HG03025 (cell line): Measurements from ENCODE around the gene MRPL34.
"Not testable (repeated sequence)": the region's sequence is repeated elsewhere in the genome, so short reads cannot be mapped to it uniquely, and the experiment has no call there.

Experiments used
- ATAC-seq: cut with Tn5 transposase; IDR thresholded peaks from one replicate; pipeline ENCODE4 v1.9.1; 2021; ENCODE audit warnings: mild to moderate bottlenecking, moderate library complexity; ENCODE audit not compliant: unreplicated experiment, low FRiP score

The MRPL34 gene

GRCh38 chr19:17305517-17306284, at the start of gene MRPL34:
Gene MRPL34, plus strand, starts transcription at chr19:17305872. Its CDS starts 21 bp downstream, at chr19:17305893.
- peak; percentile 54 for ATAC-seq

GRCh38 chr19:17256130-17256529, 49.5 kb upstream of the MRPL34 start:
- ATAC-seq = no peak

DNA sequence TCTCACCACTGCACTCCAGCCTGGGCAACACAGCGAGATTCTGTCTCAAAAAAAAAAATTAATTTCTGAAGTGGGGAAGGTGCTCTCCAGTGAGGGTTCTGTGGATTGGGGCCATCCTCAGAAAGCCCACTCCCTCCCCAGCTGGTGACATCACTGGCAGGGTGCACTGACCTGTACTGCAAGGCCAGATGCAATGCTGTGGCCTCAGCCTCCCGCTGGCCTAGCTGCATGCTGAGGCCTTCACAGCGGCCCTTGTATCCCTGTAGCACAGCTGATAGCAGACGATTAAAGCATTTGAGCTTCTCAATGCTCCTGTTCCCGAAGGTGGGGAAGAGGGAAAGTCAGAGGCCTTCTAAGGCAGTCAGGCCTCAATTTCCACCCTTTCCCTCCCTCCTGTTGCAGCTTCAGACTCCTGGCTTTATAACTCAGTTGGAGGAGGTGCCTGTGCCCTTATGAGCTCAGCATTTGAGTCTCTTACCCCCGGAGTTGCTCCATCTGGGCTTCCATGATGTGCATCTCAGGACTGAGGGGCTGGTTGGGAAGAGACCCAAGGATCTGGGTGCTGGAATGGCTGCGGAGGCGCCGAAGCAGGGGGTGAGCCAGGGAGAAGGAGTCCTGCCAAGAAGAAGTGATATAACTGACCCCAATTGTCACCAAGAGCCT, 46.4 kb upstream of the MRPL34 start:
- no peak for ATAC-seq

GRCh38 chr19:17259934-17260333, 45.7 kb upstream of the MRPL34 start:
- no peak for ATAC-seq

DNA sequence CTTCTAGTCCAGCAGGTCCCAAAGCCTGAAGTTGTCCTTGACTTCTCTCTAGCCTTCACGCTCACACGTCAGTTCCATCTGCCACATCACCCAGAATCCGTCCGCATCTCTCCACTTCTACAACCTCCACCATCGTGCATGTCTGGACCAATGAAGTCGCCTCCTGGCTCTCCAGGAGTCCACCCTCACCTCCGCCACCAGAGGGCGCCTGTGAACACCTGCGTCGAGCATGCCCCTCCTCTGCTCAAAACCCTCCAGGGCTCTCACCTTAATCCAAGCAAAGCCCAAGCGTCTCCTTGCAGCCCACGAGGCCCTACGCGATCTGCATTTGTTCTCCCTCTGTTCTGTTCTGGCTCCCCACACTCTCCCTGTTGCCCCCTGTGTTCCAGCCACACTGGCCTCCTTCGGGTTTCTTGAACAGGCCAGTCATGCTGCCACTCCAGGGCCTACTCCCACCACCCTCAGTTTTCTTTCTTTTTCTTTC, 44.8 kb upstream of the MRPL34 start:
- ATAC-seq = no peak

DNA sequence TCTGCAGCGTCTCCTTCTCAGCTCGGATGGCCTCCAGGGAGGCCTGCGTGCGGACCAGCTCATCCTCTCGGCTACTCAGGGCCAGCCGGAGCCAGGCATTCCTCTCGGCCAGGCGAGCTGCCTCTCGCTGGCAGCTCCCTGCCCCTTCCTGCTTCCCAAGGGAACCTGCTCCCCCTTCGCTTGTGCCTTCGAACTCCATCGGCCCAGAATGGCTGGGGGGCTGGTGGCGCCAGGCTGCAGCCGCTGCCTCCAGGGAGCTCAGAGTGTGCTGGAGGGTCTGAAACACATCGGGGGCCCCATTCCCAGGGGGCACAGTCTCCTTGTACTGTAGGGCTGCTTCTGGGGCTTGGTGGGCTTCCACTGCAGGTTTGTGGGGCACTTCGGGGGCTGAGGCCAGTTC, 43.1 kb upstream of the MRPL34 start:
- ATAC-seq = no peak

DNA sequence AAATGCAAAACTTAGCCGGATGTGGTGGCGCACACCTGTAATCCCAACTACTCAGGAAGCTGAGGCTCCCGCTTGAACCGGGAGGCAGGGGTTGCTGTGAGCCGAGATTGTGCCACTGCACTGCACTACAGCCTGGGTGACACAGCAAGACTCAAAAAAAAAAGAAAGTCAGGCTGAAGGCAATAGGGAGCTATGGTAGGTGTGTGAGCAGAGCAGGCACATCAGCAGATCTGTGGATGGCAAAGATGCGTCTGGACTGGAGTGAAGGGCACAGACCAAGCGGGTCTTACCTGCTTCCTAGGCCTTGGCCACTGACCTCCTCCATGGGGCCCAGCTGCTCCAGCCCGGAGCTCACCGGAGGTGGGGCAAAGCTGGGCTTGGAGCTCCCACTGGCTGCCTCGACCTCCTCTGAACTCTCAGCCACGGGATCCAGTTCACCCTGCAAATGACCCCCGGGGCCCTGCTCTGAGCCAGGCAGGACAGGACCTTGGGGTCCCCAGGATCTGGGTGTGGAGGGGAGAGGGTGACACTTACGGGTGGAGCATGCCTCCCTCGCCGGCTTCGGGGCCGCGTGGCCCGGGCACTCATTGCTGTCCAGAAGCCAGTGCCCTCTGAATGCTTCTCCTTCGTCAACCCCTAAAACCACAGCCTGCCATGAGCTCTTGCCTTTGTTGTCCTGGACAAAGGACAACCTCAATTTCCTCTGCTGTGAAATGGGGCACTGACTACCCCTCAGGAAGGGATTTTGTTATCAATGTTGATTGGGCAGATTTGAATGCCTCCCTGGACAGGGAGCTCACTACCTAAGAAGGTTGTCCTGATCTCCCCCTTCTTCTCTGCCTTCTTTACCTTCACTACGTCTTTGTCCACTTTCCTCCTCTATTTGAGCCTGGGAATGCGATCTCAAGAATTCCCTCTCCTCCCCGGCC, 41.7 kb upstream of the MRPL34 start:
- no peak for ATAC-seq

- ATAC-seq = no peak
Observed at GRCh38 chr19:17264641-17264979, 41.1 kb upstream of the MRPL34 start, which contains the start of gene USHBP1. Gene USHBP1, minus strand, starts transcription at chr19:17264745. Its CDS starts 446 bp downstream, at chr19:17264299.

DNA sequence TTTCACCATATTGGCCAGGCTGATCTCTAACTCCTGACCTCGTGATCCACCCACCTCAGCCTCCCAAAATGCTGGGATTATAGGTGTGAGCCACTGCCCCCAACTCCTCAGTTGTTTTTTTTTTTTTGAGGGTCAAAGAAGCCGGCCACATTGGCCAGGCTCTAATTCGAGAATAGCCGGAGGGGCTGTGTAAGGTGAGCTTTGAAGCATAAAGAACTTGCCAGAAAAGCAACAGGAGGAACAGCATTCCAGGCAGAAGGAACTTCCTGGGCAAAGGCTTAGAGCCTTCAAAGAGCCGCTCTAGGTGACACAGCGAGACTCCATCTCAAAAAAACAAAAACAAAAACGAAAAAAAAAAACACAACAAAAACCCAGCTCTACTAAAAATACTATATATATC, 39.6 kb upstream of the MRPL34 start:
- ATAC-seq = no peak

DNA sequence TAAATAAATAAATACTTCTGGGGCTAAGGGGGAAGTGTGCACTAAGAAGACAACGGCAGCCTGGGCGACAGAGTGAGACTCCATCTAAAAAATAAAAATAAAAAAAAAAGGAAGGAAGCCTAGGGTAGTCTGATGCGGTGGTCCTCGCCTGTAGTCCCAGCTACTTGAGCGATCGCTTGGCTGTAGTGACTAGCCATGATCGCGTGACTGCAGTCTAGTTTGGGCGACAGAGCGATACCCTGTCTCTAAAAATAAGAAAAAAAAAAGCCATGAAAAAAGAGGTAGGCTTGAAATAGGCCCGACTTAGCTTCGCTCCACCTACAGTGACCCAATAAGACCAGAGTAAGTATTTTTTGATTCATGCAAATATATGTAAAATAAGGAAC, 39.1 kb upstream of the MRPL34 start:
- no peak for ATAC-seq

GRCh38 chr19:17266975-17267788, 38.5 kb upstream of the MRPL34 start, which contains the start of gene BABAM1:
Gene BABAM1, plus strand, starts transcription at chr19:17267443. Its CDS starts 1,364 bp downstream, at chr19:17268807.
- ATAC-seq = peak; percentile 89

- no peak for ATAC-seq
Observed at GRCh38 chr19:17268754-17269153, 36.9 kb upstream of the MRPL34 start.

GRCh38 chr19:17274892-17275291, 30.8 kb upstream of the MRPL34 start:
- not testable (repeated sequence) for ATAC-seq

DNA sequence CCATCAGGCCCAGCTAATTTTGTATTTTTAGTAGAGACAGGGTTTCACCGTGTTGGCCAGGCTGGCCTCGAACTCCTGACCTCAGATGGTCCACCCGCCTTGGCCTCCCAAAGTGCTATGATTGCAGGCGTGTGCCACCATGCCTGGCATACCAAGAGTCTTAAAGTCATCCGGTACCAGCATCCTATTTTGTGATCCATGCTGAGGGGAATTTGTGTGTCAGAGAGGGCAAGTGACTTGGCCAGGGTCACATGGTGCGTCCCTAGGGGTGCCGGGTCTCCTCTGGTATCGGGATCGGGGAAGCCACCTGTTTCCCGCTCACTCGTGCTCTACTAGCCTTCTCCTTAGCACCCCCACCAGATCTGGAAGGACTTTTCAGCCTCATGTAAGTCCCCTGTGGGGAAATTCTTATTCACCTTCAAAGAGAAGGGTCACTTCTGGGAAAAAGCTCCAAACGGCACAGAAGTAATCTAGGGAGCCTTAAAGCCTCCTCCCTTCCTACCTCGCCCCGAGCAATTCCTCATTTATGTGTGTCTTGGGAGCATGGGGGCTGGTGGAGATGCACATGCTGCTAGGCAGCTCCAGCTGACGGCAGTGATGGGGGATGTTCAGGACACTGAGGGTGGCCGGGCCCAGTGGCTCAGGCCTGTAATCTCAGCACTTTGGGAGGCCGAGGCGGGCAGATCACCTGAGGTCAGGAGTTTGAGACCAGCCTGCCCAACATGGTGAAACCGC, 30.1 kb upstream of the MRPL34 start:
- no peak for ATAC-seq

DNA sequence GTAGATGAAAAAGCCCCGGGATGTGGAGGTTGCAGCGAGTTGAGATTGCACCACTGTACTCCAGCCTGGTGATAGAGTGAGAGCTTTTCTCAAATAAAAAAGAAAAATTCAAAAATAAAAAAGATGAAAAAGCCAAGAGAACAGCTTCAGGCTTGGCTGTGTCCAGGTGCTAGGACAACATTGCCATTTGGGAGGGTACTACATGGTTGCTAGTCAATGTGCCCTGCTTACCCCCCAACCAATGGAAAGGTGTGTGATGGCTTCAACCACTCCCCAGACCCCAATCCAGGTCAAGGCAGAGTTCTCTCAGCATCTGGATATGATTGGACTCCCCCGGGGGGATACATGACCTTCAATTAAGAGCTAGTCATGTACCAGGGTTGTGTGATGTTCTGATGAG, 26.2 kb upstream of the MRPL34 start:
- ATAC-seq = no peak

DNA sequence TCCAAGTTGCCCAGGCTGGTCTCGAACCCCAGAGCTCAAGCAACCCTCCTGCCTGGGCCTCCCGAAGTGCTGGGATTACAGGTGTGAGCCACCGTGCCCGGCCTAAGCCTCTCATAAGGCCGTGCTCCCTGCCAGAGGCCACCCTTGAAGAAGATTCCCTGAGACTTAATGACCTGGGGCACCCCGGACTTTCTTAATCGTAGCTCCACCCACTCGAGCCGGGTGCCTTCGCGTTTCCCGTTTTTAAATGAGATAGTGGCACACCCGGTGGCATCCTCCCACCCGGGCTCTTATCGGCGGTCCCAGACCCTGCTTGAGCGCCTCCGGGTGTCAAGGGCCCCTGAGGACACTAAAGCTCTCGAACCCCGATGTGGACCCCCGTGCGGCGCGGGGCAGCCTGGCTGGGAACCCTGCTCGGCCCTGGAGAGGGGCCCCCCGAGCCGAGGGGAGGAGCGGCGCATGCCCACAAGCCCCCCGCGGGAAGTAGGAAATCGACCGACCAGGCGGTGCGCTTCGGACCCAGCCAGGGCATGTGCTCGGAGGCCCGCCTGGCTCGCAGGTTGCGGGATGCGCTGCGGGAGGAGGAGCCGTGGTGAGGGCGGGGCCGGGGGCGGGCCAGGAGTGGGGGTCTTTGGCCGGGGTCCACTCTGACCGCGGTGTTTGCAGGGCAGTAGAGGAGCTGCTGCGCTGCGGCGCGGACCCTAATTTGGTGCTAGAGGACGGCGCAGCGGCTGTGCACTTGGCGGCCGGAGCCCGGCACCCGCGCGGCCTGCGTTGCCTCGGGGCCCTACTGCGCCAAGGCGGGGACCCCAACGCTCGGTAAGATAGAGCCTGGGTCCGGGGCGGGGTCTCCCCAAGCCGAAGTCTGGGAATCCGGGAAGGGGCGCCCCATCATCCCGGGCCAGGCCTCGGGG, 24.0 kb upstream of the MRPL34 start, which contains the start of gene ANKLE1:
TSS of gene ANKLE1 (plus strand) at position 511 of the 914 bp plus-strand sequence. CDS start at position 531, 20 bp downstream.
- no peak for ATAC-seq

- ATAC-seq = no peak
Observed at GRCh38 chr19:17282488-17283125, 23.1 kb upstream of the MRPL34 start.
